Muscle layer of duodenum (tissue), 2 donors: ENCODE data around the gene NTSR1.

Experiments
- H3K27ac ChIP-seq: one replicate; pipeline ENCODE4 v1.7.0; 2013; ENCODE audit warnings: mild to moderate bottlenecking, low read length
- H3K27me3 ChIP-seq: one replicate; pipeline ENCODE4 v1.7.0; 2013; ENCODE audit warnings: low read depth, mild to moderate bottlenecking, control low read depth, low read length
- H3K36me3 ChIP-seq, 2 donors: one replicate each; pipeline ENCODE4 v1.7.0; 2013; ENCODE audit warnings: low read length in 2 of 2, control low read depth in 1 of 2, mild to moderate bottlenecking in 1 of 2; ENCODE audit not compliant: insufficient read depth in 2 of 2, control insufficient read depth in 1 of 2
- H3K4me1 ChIP-seq, 2 donors: one replicate each; pipeline ENCODE4 v1.7.0; 2013; ENCODE audit warnings: low read length in 2 of 2, mild to moderate bottlenecking in 2 of 2, control low read depth in 1 of 2, moderate library complexity in 1 of 2; ENCODE audit not compliant: insufficient read depth in 2 of 2, control insufficient read depth in 1 of 2
- H3K4me3 ChIP-seq, 2 donors: one replicate each; pipeline ENCODE4 v1.7.0; 2013; ENCODE audit warnings: low read length in 2 of 2, low read depth in 1 of 2, mild to moderate bottlenecking in 1 of 2
- H3K9me3 ChIP-seq, 2 donors: one replicate each; pipeline ENCODE4 v1.7.0; 2013; ENCODE audit warnings: low read length in 2 of 2, control low read depth in 1 of 2, mild to moderate bottlenecking in 1 of 2; ENCODE audit not compliant: control insufficient read depth in 1 of 2
- donor health status: healthy.

The NTSR1 gene

DNA sequence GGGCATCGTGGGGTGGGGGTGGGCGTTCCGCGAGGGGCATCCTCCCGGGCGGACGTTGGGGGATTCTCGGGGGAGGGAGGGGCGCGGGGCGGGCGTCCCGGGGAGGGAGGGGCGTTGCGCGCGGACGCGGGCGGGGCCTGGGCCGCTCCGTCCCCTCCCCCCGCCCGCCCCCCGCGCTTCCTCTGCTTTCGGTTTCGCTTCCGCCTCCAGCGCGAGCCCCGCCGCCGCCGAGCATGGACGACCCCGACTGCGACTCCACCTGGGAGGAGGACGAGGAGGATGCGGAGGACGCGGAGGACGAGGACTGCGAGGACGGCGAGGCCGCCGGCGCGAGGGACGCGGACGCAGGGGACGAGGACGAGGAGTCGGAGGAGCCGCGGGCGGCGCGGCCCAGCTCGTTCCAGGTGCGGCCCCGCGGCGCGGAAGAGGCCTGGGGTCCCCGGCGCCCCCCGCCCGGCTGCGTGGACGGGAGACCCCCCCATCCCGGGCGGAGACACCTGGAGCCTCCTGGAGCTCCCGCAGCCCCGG lies 96.1 kb downstream of the NTSR1 start, which contains the start of gene OGFR:
OGFR (plus strand) TSS at position 209 of the 528 bp plus-strand sequence; CDS start at position 234, 25 bp downstream.
- Histone ChIP-seq H3K9me3 (no peaks in the 10 kb centered on the region), H3K36me3 (peaks cover 13 to 31% of the 10 kb centered on the region in 2 donors), H3K27me3 (no peaks in the 10 kb centered on the region), H3K4me3 (peak within 1 kb of the TSS; percentile 66 to 83), H3K4me1 (peaks cover 6 to 27% of the 10 kb centered on the region in 2 donors), H3K27ac (peak within 1 kb of the TSS; percentile 23)

DNA sequence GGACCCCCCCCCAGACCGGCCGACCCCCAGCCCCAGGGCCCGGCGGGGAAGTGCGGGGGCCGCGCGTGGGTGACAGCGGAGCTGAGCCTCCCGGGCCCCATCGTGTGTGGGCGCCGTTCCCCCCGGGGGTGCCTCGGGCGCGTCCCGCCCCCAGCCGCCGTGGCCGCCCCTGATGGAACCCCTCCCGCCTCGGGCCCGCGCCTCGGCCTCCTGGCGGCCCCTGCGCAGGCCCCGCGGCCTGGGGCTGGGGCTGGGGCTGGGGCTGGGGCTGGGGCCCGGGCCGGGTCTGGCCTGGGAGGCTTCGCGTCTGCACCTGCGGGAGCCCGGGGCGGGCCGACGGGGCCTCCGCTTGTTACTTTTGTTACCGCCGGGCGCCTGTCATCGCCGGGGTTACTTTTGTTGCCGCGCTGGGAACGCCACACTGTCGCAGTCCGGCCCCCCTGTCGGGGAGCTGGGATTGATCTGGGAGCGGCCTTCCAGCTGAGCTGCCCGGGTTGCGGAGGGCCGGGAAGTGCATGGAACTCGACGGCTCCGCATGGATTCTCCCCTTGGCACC lies 96.6 kb downstream of the NTSR1 start:
- Histone ChIP-seq H3K36me3 (peaks cover 13 to 31% of the 10 kb centered on the region in 2 donors), H3K9me3 (no peaks in the 10 kb centered on the region), H3K4me3 (peak overlapping the region; percentile 66 to 83), H3K4me1 (peaks cover 6 to 27% of the 10 kb centered on the region in 2 donors), H3K27me3 (no peaks in the 10 kb centered on the region), H3K27ac (peak overlapping the region; percentile 23)

DNA sequence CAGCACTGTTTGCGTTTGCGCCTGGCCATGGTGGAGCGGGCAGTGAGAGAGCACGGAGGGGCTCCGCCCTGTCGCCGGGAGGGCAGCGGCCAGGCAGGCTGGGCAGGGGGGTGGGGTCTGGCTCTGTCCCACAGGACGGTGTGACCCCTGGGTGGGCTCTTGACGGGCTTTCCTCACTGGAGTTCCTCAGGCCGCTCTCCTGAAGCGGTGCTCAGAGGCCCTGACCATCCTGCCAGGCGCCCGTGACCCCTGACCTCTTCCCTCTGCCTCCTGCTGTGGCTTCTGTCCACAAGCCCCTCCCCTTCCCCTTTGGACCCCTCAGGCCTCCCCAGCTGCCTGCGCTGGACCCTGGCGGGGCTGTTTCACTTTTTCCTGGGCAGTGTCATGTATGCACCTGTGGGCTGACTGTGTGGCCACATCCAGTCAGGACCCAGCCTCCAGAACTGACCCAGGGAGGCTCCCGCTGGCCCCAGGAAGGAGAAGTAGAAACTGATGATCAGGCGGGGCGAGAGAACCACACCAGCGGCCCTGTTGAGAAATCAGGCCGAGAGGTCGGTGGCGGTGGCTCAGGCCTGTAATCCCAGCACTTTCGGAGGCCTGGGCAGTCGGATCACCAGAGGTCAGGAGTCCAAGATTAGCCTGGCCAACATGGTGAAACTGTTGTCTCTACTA lies 97.2 kb downstream of the NTSR1 start:
- H3K27ac ChIP-seq: peak overlapping the region; percentile 23
- peaks cover 15 to 31% of the 10 kb centered on the region in 2 donors for H3K36me3 ChIP-seq
- no peaks in the 10 kb centered on the region for H3K9me3 ChIP-seq
- peak overlapping the region; percentile 66 to 83 for H3K4me3 ChIP-seq
- H3K4me1 ChIP-seq: peaks cover 6 to 27% of the 10 kb centered on the region in 2 donors
- H3K27me3 ChIP-seq: no peaks in the 10 kb centered on the region

DNA sequence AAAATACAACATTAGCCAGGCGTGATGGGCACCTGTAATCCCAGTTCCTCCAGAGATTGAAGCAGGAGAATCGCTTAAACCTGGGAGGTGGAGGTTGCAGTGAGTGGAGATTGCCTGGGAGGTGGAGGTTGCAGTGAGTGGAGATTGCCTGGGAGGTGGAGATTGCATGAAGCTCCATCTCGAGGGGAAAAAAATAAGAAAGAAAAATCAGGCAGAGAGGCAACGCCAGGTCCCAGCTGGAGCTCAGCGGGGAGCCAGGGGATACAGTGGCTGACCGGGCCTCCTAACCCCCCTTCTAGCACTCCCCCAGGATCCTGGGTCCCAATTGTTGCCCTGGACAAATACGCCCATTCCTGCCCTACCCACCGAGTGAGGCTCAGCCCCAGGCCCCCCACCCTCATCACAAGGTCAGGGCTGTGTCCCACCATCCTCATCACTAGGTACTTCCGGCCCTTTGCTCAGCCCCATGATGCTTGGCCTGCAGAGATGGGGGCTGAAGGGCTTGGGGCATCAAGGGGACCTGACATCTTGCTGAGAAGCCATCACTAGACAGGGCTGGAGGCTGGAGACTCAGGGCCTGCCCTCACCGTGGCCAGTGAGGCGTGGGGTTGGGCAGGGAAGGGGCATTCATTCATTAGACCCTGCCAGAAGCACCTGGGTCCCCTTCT lies 97.9 kb downstream of the NTSR1 start:
- Histone ChIP-seq H3K27me3 (no peaks in the 10 kb centered on the region), H3K9me3 (no peaks in the 10 kb centered on the region), H3K4me1 (peaks cover 6 to 27% of the 10 kb centered on the region in 2 donors), H3K36me3 (peaks cover 15 to 31% of the 10 kb centered on the region in 2 donors), H3K4me3 (peak overlapping the region; percentile 66 to 83), H3K27ac (no peak overlapping the region)

DNA sequence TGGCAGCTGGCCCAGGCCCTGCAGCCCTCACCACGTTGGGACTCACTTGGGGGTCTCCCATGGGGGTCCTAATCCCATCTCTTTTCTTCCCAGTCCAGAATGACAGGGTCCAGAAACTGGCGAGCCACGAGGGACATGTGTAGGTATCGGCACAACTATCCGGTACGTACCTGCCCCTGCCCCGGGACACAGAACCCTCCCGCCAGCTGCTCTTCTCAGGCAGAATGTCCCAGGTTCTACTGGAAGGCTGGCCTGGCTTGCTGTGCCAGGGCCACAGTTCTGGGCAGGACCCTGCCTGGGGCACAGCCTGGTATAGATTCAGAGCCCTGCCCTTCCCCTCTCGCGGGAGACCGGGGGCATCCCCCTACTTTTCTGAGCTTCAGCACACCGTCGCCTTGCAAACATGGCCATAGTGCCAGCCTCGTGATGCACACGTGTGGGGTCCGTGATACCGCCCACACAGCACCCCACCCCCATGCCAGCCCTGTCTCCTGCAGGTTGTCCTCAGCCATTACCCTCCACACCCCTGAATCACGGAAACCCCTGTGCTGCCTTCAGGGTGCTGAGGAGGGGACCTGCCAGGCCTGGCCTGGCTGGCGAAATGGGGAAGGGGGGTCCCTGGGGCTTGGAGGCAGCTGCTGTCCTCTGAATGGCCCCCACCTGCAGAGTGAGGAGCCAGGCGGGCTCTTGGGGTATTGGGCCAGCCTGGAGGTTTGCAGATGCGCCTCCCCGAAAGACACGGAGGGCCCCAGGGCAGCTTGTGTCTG lies 99.0 kb downstream of the NTSR1 start:
- H3K36me3 ChIP-seq: peaks cover 15 to 42% of the 10 kb centered on the region in 2 donors
- H3K4me3 ChIP-seq: no peak overlapping the region
- no peak overlapping the region for H3K27ac ChIP-seq
- no peaks in the 10 kb centered on the region for H3K27me3 ChIP-seq
- H3K9me3 ChIP-seq: no peaks in the 10 kb centered on the region
- peaks cover 6 to 27% of the 10 kb centered on the region in 2 donors for H3K4me1 ChIP-seq

DNA sequence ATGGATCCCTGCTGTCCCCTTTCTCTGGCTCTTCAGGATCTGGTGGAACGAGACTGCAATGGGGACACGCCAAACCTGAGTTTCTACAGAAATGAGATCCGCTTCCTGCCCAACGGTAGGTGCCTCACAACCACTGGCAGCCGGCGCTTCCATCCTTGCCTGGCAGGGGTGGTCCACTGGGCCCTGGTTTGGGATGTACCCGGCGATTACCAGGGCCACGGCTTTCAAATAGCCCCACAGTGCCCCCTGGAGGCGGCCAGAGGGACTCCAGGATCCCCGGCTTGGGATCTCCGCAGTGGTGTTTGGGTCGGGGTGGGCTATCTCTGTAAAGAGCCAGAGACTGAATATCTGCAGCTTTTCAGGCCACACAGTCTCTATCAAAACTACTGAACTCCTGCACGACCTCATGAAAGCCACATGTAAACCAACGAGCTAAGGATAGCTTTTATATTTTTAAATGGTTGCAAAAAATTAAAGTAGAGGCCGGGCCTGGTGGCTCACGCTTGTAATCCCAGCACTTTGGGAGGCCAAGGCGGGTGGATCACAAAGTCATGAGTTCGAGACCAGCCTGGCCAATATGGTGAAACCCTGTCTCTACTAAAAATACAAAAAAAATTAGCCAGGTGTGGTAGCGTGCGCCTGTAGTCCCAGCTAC lies 99.7 kb downstream of the NTSR1 start:
- Histone ChIP-seq H3K4me3 (no peak overlapping the region), H3K36me3 (peaks cover 15 to 47% of the 10 kb centered on the region in 2 donors), H3K4me1 (peaks cover 6 to 27% of the 10 kb centered on the region in 2 donors), H3K9me3 (no peaks in the 10 kb centered on the region), H3K27ac (no peak overlapping the region), H3K27me3 (no peaks in the 10 kb centered on the region)

DNA sequence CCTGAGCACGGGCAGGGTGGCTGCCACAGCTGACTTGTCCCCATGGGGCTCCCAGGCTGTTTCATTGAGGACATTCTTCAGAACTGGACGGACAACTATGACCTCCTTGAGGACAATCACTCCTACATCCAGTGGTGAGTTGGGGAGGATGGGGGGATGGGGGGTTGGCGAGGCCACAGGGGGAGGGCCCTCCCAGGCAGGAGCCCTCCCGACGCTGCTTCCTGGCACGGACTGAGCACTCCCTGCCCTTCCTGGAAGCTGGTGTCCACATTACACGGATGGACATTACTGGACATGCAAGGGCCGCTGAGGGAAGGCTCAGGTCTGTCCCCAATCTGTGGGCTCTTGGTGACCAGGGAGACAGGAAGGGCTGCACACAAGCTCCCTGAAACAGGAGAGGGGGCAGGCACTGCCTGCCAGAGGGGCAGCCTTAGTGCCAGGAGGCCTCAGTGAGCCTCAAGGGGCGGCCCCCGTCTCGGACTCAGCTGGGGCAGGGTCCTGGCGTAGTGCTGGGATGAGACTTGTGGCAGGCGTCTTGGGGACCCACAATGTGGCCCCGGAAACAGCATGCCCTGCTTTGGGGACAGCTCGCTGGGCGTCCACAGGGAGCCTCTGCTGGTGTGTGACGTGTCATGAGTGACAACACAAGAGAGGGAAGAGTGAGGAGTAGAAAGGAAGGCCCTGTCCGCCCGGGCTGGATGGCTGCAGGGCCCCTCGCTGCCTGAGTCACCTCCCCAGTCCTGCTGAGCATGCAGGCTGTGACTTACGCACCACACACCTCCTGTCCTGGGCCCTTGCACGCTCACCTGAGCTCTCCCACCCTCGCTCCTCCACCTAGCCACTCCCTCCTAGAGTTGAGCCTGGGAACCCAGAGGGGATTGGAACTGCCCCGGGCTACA lies 101.1 kb downstream of the NTSR1 start:
- H3K4me3 ChIP-seq: no peak overlapping the region
- H3K36me3 ChIP-seq: peaks cover 15 to 55% of the 10 kb centered on the region in 2 donors

DNA sequence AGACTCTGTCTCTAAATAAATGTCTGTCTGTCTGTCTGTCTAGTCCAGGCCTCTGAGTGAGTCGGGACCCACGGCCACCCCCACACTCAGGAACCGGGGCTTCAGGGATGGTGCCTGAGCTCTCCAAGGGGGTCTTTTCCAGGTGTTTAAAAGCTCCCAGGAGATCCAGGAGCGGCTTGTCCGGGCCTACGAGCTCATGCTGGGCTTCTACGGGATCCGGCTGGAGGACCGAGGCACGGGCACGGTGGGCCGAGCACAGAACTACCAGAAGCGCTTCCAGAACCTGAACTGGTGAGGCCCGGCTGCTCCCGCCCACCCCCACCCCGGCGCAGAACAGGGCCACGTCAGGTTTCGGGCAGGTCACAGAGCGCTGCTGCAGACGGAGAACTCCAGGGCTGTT lies 102.7 kb downstream of the NTSR1 start:
- Histone ChIP-seq H3K27ac (no peak overlapping the region), H3K4me3 (no peak overlapping the region), H3K9me3 (no peaks in the 10 kb centered on the region), H3K4me1 (peaks cover 6 to 34% of the 10 kb centered on the region in 2 donors), H3K36me3 (peaks cover 15 to 55% of the 10 kb centered on the region in 2 donors), H3K27me3 (peaks cover 15% of the 10 kb centered on the region)

More for the DNA sequence above, 101.1 kb downstream of the NTSR1 start:
- no peaks in the 10 kb centered on the region for H3K9me3 ChIP-seq
- no peaks in the 10 kb centered on the region for H3K27me3 ChIP-seq
- H3K4me1 ChIP-seq: peaks cover 6 to 27% of the 10 kb centered on the region in 2 donors
- no peak overlapping the region for H3K27ac ChIP-seq

DNA sequence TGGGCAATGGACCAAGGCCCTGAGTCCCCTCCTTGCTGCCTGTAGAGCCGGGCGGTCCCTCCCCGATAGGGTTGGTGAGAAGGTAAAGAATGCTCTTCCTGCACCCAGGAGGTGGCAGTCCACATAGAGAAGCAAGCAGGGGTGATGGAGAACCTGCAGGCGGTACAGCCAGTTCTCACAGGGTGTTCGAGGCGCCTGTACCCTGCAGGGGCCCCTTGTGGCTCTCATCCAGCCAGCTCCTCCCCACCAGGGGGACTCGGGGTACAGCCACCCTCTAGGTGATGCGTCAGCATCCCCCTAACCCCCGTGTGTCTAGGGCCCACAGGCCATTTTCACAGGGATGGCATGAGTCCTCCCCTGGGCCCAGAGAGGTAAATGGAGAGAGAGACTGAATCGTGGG lies 103.1 kb downstream of the NTSR1 start:
- Histone ChIP-seq H3K4me1 (peaks cover 4 to 34% of the 10 kb centered on the region in 2 donors), H3K4me3 (no peak overlapping the region), H3K27ac (no peak overlapping the region), H3K36me3 (peaks cover 15 to 55% of the 10 kb centered on the region in 2 donors), H3K27me3 (peaks cover 15% of the 10 kb centered on the region), H3K9me3 (no peaks in the 10 kb centered on the region)
